IMR-90 (cell line): ENCODE measurements around the gene ANAPC5. TPM values are rescaled to one million over a fixed set of nuclear protein-coding genes. Genes with fewer than 3 reads are reported as not detected.

ENCODE experiments used
- ATAC-seq: fragments of 200-7000 bp; cut with Tn5 transposase; 2 replicates; pipeline ENCODE4 v1.9.1; 2020; ENCODE audit warnings: low read depth, mild to moderate bottlenecking, moderate library complexity
- BruUV-seq: library from RNA; stranded (reverse); fragments of 400-500 nt; replicated peaks from 2 replicates; lab custom pipeline; 2021; lab: Mats Ljungman, UMichigan
- CTCF ChIA-PET: fragments of 300-600 bp; formaldehyde crosslinking; extraction: SDS; loops from one replicate; lab custom pipeline; 2021; ENCODE audit warnings: antibody characterized with exemption; lab: Yijun Ruan, JAX
- POLR2A ChIA-PET: fragments of 300-600 bp; sonication (Branson Sonifier 250); formaldehyde crosslinking; loops from one replicate; lab custom pipeline; 2022; ENCODE audit warnings: antibody characterized with exemption; ENCODE audit not compliant: unreplicated experiment; lab: Charles Lee
- DNase-seq: peaks from one replicate; pipeline ENCODE4 v3.0.0; 2013
- H2AFZ ChIP-seq: replicated peaks from 2 replicates; pipeline ENCODE3; 2013; ENCODE audit warnings: low read length, mild to moderate bottlenecking; ENCODE audit not compliant: poor library complexity
- H2AK5ac ChIP-seq: 2 replicates; pipeline ENCODE4 v1.6.1; 2013; ENCODE audit warnings: low read depth, low read length, inconsistent platforms
- H2AK9ac ChIP-seq: replicated peaks from 2 replicates; pipeline ENCODE3; 2013; ENCODE audit warnings: mild to moderate bottlenecking, low read depth, low read length, moderate library complexity; ENCODE audit not compliant: poor library complexity
- H2BK120ac ChIP-seq: 2 replicates; pipeline ENCODE4 v1.6.1; 2013; ENCODE audit warnings: low read depth, low read length, inconsistent platforms
- H2BK15ac ChIP-seq: 3 replicates; pipeline ENCODE4 v1.6.1; 2013; ENCODE audit warnings: low read depth, low read length, inconsistent platforms
- H2BK20ac ChIP-seq: 2 replicates; pipeline ENCODE4 v1.6.1; 2013; ENCODE audit warnings: low read depth, mild to moderate bottlenecking, inconsistent platforms, low read length, moderate library complexity
- H2BK5ac ChIP-seq: 2 replicates; pipeline ENCODE4 v1.6.1; 2013; ENCODE audit warnings: mild to moderate bottlenecking, low read depth, low read length, inconsistent platforms; ENCODE audit not compliant: poor library complexity, severe bottlenecking
- H3K14ac ChIP-seq: replicated peaks from 2 replicates; pipeline ENCODE4 v1.6.1; 2013; ENCODE audit warnings: low read depth, low read length, inconsistent platforms
- H3K18ac ChIP-seq: 2 replicates; pipeline ENCODE4 v1.6.1; 2013; ENCODE audit warnings: low read depth, low read length, control low read depth
- H3K23ac ChIP-seq: 2 replicates; pipeline ENCODE4 v1.6.1; 2013; ENCODE audit warnings: low read depth, low read length, inconsistent platforms
- H3K27ac ChIP-seq: 2 replicates; pipeline ENCODE4 v1.5.1; 2013; ENCODE audit warnings: mild to moderate bottlenecking, control low read depth, low read length; ENCODE audit not compliant: insufficient read depth
- H3K27me3 ChIP-seq: 2 replicates; pipeline ENCODE4 v1.6.1; 2013; ENCODE audit warnings: low read length; ENCODE audit not compliant: control insufficient read depth, insufficient read depth
- H3K36me3 ChIP-seq: 2 replicates; pipeline ENCODE4 v1.6.1; 2013; ENCODE audit warnings: low read length, mixed read lengths; ENCODE audit not compliant: control insufficient read depth, insufficient read depth
- H3K4ac ChIP-seq: 2 replicates; pipeline ENCODE4 v1.6.1; 2013; ENCODE audit warnings: low read depth, low read length, inconsistent platforms
- H3K4me1 ChIP-seq: 2 replicates; pipeline ENCODE4 v1.6.1; 2013; ENCODE audit warnings: low read length, mixed read lengths; ENCODE audit not compliant: control insufficient read depth, insufficient read depth
- H3K4me2 ChIP-seq: 2 replicates; pipeline ENCODE4 v1.6.1; 2013; ENCODE audit warnings: low read depth, mild to moderate bottlenecking, control low read depth, low read length, moderate library complexity
- H3K4me3 ChIP-seq: 2 replicates; pipeline ENCODE4 v1.5.1; 2013; ENCODE audit warnings: low read depth, mild to moderate bottlenecking, control low read depth, low read length, moderate library complexity; ENCODE audit not compliant: insufficient read depth
- H3K56ac ChIP-seq: 2 replicates; pipeline ENCODE4 v1.6.1; 2013; ENCODE audit warnings: low read length, inconsistent platforms; ENCODE audit not compliant: insufficient read depth; ENCODE audit errors: extremely low read depth
- H3K79me1 ChIP-seq, 2 experiments: 2 replicates each; pipeline ENCODE4 v1.6.1; 2013; ENCODE audit warnings: low read length in 2 of 2, inconsistent platforms in 1 of 2, low read depth in 1 of 2
- H3K9ac ChIP-seq: 2 replicates; pipeline ENCODE4 v1.6.1; 2013; ENCODE audit warnings: low read depth, low read length, control low read depth
- H3K9me1 ChIP-seq: 2 replicates; pipeline ENCODE4 v1.6.1; 2013; ENCODE audit warnings: low read length, inconsistent platforms; ENCODE audit not compliant: insufficient read depth
- H3K9me3 ChIP-seq: 2 replicates; pipeline ENCODE4 v1.6.1; 2013; ENCODE audit warnings: low read length; ENCODE audit not compliant: control insufficient read depth, insufficient read depth
- H4K20me1 ChIP-seq: 2 replicates; pipeline ENCODE4 v1.6.1; 2013; ENCODE audit warnings: low read length, inconsistent platforms; ENCODE audit not compliant: insufficient read depth
- H4K5ac ChIP-seq: 2 replicates; pipeline ENCODE4 v1.6.1; 2013; ENCODE audit warnings: mild to moderate bottlenecking, low read depth, low read length, control low read depth
- H4K8ac ChIP-seq, 2 experiments: 2 replicates each; pipeline ENCODE4 v1.6.1; 2013; ENCODE audit warnings: low read depth in 2 of 2, low read length in 2 of 2, control low read depth in 1 of 2, inconsistent platforms in 1 of 2
- H4K91ac ChIP-seq: 2 replicates; pipeline ENCODE4 v1.6.1; 2013; ENCODE audit warnings: low read depth, low read length, inconsistent platforms; ENCODE audit not compliant: insufficient read depth
- CEBPB ChIP-seq: IDR thresholded peaks from 2 replicates; pipeline ENCODE4 v1.6.1; 2012; ENCODE audit warnings: low read depth, low read length, improper control_type of control experiment
- CHD1 ChIP-seq: IDR thresholded peaks from 2 replicates; pipeline ENCODE4 v1.6.1; 2012; ENCODE audit warnings: low read depth, low read length, improper control_type of control experiment
- ELK1 ChIP-seq: fragments of 150-350 bp; IDR thresholded peaks from 2 replicates; pipeline ENCODE4 v1.6.1; 2016; ENCODE audit warnings: low read depth, mild to moderate bottlenecking, low read length, moderate library complexity, borderline replicate concordance
- FOS ChIP-seq: fragments of 150-350 bp; IDR thresholded peaks from 2 replicates; pipeline ENCODE4 v1.6.1; 2016; ENCODE audit warnings: low read depth, low read length
- MAZ ChIP-seq: IDR thresholded peaks from 2 replicates; pipeline ENCODE4 v1.6.1; 2012; ENCODE audit warnings: low read depth, mild to moderate bottlenecking, low read length, improper control_type of control experiment, moderate library complexity, borderline replicate concordance
- POLR2A ChIP-seq: IDR thresholded peaks from 2 replicates; pipeline ENCODE4 v1.6.1; 2012; ENCODE audit warnings: mild to moderate bottlenecking, low read depth, low read length
- RCOR1 ChIP-seq: IDR thresholded peaks from 2 replicates; pipeline ENCODE4 v1.6.1; 2012; ENCODE audit warnings: mild to moderate bottlenecking, low read length, improper control_type of control experiment; ENCODE audit not compliant: insufficient replicate concordance
- RFX5 ChIP-seq: IDR thresholded peaks from 2 replicates; pipeline ENCODE4 v1.8.0; 2012; ENCODE audit warnings: low read depth, mild to moderate bottlenecking, low read length, moderate library complexity
- USF2 ChIP-seq: fragments of 150-350 bp; IDR thresholded peaks from 2 replicates; pipeline ENCODE4 v1.6.1; 2017; ENCODE audit warnings: mild to moderate bottlenecking, antibody characterized with exemption, low read length, low read depth
- WGBS, 2 experiments: methylation state at CpG; one replicate each; pipeline versions ENCODE4 v1.1.5 to v1.1.7; 2013; ENCODE audit warnings: missing lambda C conversion rate in 2 of 2; ENCODE audit not compliant: insufficient read length in 1 of 2; ENCODE audit errors: extremely low coverage in 2 of 2; 5-methylcytosine and 5-hydroxymethylcytosine counted together
- dilution Hi-C: fragments of 300-500 bp; cut with HindIII; formaldehyde crosslinking; loops from one replicate; pipeline ENCODE4 v1.14.3; 2018; ENCODE audit warnings: low sequenced_read_pairs; ENCODE audit not compliant: unreplicated experiment
- in situ Hi-C: fragments of 300-500 bp; cut with MboI; formaldehyde crosslinking; loops from 3 replicates; pipeline ENCODE4 v1.14.3; 2019; ENCODE audit warnings: low sequenced_read_pairs, inconsistent platforms, mixed read lengths
- intact Hi-C: fragments of 100-400 bp; cut with micrococcal nuclease; formaldehyde crosslinking; loops from 2 replicates; pipeline ENCODE4 v1.10.0; 2022
- polyA plus RNA-seq, 3 experiments: library from polyadenylated mRNA; depleted of rRNA; stranded (reverse); fragments of >200 nt; gene quantifications; 2 replicates each; pipeline ENCODE4 v1.2.3, GENCODE V29; 2012; ENCODE audit warnings: low replicate concordance in 1 of 3
- total RNA-seq: library from RNA; depleted of rRNA; stranded (reverse); fragments of >200 nt; gene quantifications from 2 replicates; pipeline ENCODE4 v1.2.3, GENCODE V29; 2012

The ANAPC5 gene
- total and polyA plus RNA-seq, 2 of the 4 experiments (the other 2 are of a cell fraction), result 157 to 211 TPM

GRCh38 chr12:121379945-121380344 is 27.7 kb upstream of the ANAPC5 start:
- no peaks in the 10 kb centered on the region for H3K9me1 ChIP-seq
- no peaks in the 10 kb centered on the region for H3K36me3 ChIP-seq
- WGBS, 2 experiments, result no CpG with 5 or more reads among the region's 10 CpGs
- TF ChIP-seq RFX5 (no peak), USF2 (no peak), CEBPB (no peak), POLR2A (no peak), MAZ (no peak), FOS (no peak), ELK1 (no peak), RCOR1 (no peak), CHD1 (no peak)
- no peak overlapping the region for H3K18ac ChIP-seq
- no peaks in the 10 kb centered on the region for H3K27me3 ChIP-seq
- no peak overlapping the region for H4K5ac ChIP-seq
- no peak overlapping the region for H2BK120ac ChIP-seq
- DNase-seq (peak; percentile 52), ATAC-seq (peak; percentile 62; the same call in 1 of the 2 replicates)
- in situ Hi-C loops, result no loop called here
- H2AK5ac ChIP-seq, result no peak overlapping the region
- ChIA-PET CTCF (no interaction called here), POLR2A (no interaction called here)
- no peaks in the 10 kb centered on the region for H3K79me1 ChIP-seq
- no peak overlapping the region for H3K14ac ChIP-seq
- no peak overlapping the region for H2AFZ ChIP-seq
- no peaks in the 10 kb centered on the region for H3K4me1 ChIP-seq
- no peak overlapping the region for H3K56ac ChIP-seq
- H2BK20ac ChIP-seq, result no peak overlapping the region
- no peak overlapping the region for H4K91ac ChIP-seq
- no TSS peak for BruUV-seq
- H3K4me2 ChIP-seq, result no peak overlapping the region
- H4K20me1 ChIP-seq, result no peaks in the 10 kb centered on the region
- no peak overlapping the region for H2BK15ac ChIP-seq
- no peak overlapping the region for H3K23ac ChIP-seq
- no peak overlapping the region for H3K9ac ChIP-seq
- intact Hi-C loops, result no loop called here
- no peak overlapping the region for H3K4ac ChIP-seq
- no peaks in the 10 kb centered on the region for H3K9me3 ChIP-seq
- H2BK5ac ChIP-seq, result no peak overlapping the region
- H3K27ac ChIP-seq, result no peak overlapping the region
- no peak overlapping the region for H4K8ac ChIP-seq
- H2AK9ac ChIP-seq, result no peak overlapping the region
- dilution Hi-C loops, result no loop called here
- no peak overlapping the region for H3K4me3 ChIP-seq
